Naive thymus-derived CD4-positive, alpha-beta T cell (primary cell): Measurements from ENCODE around the gene MYH11. TPM values are rescaled to one million over a fixed set of nuclear protein-coding genes. Genes with fewer than 3 reads are reported as not detected.
"Not testable (repeated sequence)": the region's sequence is repeated elsewhere in the genome, so short reads cannot be mapped to it uniquely, and the experiment has no call there.

ENCODE experiments used
- ATAC-seq: fragments of 150-1000 bp; cut with Tn5 transposase; 2 replicates; pipeline ENCODE4 v1.10.0; 2021; ENCODE audit warnings: mild to moderate bottlenecking, moderate library complexity
- CTCF ChIA-PET: fragments of 350-600 bp; sonication (Branson Sonifier 250); formaldehyde crosslinking; loops from one replicate; lab custom pipeline; 2021; ENCODE audit warnings: antibody characterized with exemption; lab: Charles Lee
- POLR2A ChIA-PET: fragments of 350-600 bp; sonication (Branson Sonifier 250); formaldehyde crosslinking; loops from one replicate; lab custom pipeline; 2021; ENCODE audit warnings: antibody characterized with exemption, inconsistent platforms; lab: Charles Lee
- DNase-seq, 9 donors: peaks; one replicate each; pipeline versions ENCODE4 v3.0.0 to v3.0.0-alpha.2; 2020 to 2022; ENCODE audit warnings: mixed read lengths in 1 of 9
- H3K27ac ChIP-seq: one replicate; pipeline ENCODE4 v1.7.0; 2013; ENCODE audit warnings: mild to moderate bottlenecking, low read depth, low read length, moderate library complexity
- H3K27me3 ChIP-seq, 2 donors: one replicate each; pipeline ENCODE4 v1.7.0; 2013; ENCODE audit warnings: low read length in 2 of 2, mild to moderate bottlenecking in 2 of 2, moderate library complexity in 2 of 2; ENCODE audit not compliant: control insufficient read depth in 2 of 2, insufficient read depth in 2 of 2
- H3K36me3 ChIP-seq, 3 experiments: 1 replicate in 2 of 3; 2 replicates in 1 of 3; pipeline ENCODE4 v1.7.0; 2013; ENCODE audit warnings: low read length in 3 of 3, mild to moderate bottlenecking in 3 of 3, moderate library complexity in 1 of 3; ENCODE audit not compliant: insufficient read depth in 3 of 3, control insufficient read depth in 2 of 3
- H3K4me1 ChIP-seq, 2 donors: one replicate each; pipeline ENCODE4 v1.7.0; 2013; ENCODE audit warnings: low read length in 2 of 2, mild to moderate bottlenecking in 2 of 2, moderate library complexity in 1 of 2; ENCODE audit not compliant: control insufficient read depth in 2 of 2, insufficient read depth in 2 of 2
- H3K4me3 ChIP-seq: 2 replicates; pipeline ENCODE4 v1.7.0; 2013; ENCODE audit warnings: mild to moderate bottlenecking, low read length
- H3K9me3 ChIP-seq, 3 experiments: 1 replicate in 2 of 3; 2 replicates in 1 of 3; pipeline ENCODE4 v1.7.0; 2013; ENCODE audit warnings: low read length in 3 of 3; ENCODE audit not compliant: control insufficient read depth in 2 of 3
- H3K27ac Mint-ChIP-seq, 9 donors: one replicate each; pipeline ENCODE4 v1.8.0; 2020 to 2022; ENCODE audit warnings: mixed read lengths in 9 of 9, mild to moderate bottlenecking in 8 of 9, moderate library complexity in 5 of 9, inconsistent platforms in 2 of 9
- H3K27me3 Mint-ChIP-seq, 5 donors: one replicate each; pipeline ENCODE4 v1.8.0; 2021 to 2022; ENCODE audit warnings: mixed read lengths in 5 of 5, mild to moderate bottlenecking in 1 of 5
- H3K36me3 Mint-ChIP-seq, 5 donors: one replicate each; pipeline ENCODE4 v1.8.0; 2020 to 2022; ENCODE audit warnings: mixed read lengths in 5 of 5, mild to moderate bottlenecking in 3 of 5, inconsistent platforms in 1 of 5
- H3K4me1 Mint-ChIP-seq, 7 donors: one replicate each; pipeline ENCODE4 v1.8.0; 2020 to 2022; ENCODE audit warnings: mixed read lengths in 7 of 7, mild to moderate bottlenecking in 3 of 7, inconsistent platforms in 1 of 7
- H3K4me3 Mint-ChIP-seq, 10 donors: one replicate each; pipeline ENCODE4 v1.8.0; 2020 to 2022; ENCODE audit warnings: mild to moderate bottlenecking in 10 of 10, mixed read lengths in 10 of 10, moderate library complexity in 6 of 10, inconsistent platforms in 2 of 10
- H3K9me3 Mint-ChIP-seq, 11 donors: one replicate each; pipeline ENCODE4 v1.8.0; 2020 to 2022; ENCODE audit warnings: mixed read lengths in 11 of 11, mild to moderate bottlenecking in 4 of 11, inconsistent platforms in 1 of 11, moderate library complexity in 1 of 11
- intact Hi-C, 2 donors: fragments of 100-400 bp; cut with micrococcal nuclease; formaldehyde crosslinking; loops; one replicate each; pipeline ENCODE4 v1.15.1; 2023
- polyA plus RNA-seq, 2 donors: library from polyadenylated mRNA; unstranded; fragments of 300-500 nt; fragmentation: Illumina TruSeq; gene quantifications; one replicate each; pipeline ENCODE4 v1.2.3, GENCODE V29; 2021
- total RNA-seq, 6 experiments: library from RNA in 5 of 6; stranded (reverse) in 5 of 6; gene quantifications; 1 replicate in 5 of 6; 2 replicates in 1 of 6; pipeline ENCODE4 v1.2.3 and lab custom pipeline; 2021 to 2026

The MYH11 gene
- total and polyA plus RNA-seq, 7 experiments from 2014 or later, result 0.05 to 2.2 (median 0.39) TPM; not detected in 4

DNA sequence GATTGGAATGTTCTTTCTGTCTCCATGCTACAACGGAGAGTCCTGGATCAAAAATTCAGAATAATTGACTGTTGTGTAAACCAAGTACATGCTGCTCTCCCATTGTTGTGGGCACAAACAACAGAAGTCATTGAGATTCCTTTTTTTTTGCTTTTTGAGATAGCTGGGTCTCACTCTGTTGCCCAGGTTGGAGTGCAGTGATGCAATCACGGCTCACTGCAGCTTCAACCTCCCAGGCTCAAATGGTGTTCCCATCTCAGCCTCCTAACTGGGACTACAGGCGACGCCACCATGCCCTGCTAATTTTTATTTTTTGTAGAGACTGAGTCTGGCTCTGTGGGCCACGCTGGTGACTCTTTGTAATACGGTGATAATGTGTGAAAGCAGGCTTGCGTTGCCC lies 182.3 kb downstream of the MYH11 start:
- peaks cover 0 to 47% (median 5%) of the 10 kb centered on the region in 3 experiments for H3K36me3 ChIP-seq

DNA sequence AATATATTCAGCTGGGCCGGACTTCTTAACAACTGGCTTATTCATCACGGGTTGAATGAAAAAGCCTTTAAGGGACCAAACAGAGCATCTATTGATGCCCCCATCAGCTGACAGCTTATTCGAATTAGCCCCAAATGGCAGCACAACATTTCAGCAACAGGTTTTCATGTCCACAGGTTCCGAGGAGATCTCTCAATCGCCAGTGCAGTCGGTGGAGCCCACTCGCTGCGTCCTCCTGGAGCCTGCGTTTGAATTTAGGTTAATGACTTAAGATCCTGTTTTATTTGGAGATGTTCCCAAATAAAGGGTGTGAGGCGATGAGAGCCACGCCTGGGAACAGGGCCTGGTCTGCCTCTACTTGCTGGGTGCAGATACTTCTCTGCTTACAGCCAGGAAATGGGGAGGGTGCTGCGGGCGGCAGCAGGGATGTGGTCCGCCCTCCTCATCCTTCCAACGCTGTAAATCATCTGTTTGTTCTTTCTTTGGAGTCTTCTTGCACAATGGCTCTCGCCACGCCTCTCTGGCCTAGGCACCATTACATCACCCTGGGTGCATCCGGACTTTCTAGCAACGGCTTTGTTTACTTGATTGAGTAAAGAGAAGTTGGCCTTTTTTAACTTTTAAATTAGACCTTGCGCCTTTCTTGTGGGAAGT lies 184.2 kb downstream of the MYH11 start:
- H3K36me3 Mint-ChIP-seq, result peaks cover 3 to 44% (median 15%) of the 10 kb centered on the region in 5 donors
- Histone ChIP-seq H3K27ac (peak overlapping the region; percentile 86), H3K4me3 (peak overlapping the region; percentile 32), H3K27me3 (no peaks in the 10 kb centered on the region), H3K4me1 (peaks cover 18 to 27% of the 10 kb centered on the region in 2 donors), H3K36me3 (peaks cover 3 to 42% (median 9%) of the 10 kb centered on the region in 3 experiments), H3K9me3 (no peaks in the 10 kb centered on the region)
- DNase-seq (peak; percentile 52 to 93 (median 89)), ATAC-seq (peak; percentile 96)
- no peaks in the 10 kb centered on the region for H3K27me3 Mint-ChIP-seq
- ChIA-PET POLR2A (interaction anchor here (0.6 to 6.5 kb wide), 8 partner anchors 11 to 1670 kb away, joined by 3 to 54 read pairs (median 6); partner anchors contain the start of genes MARF1 and NDE1), CTCF (interaction anchor here (0.6 to 1.7 kb wide), 5 partner anchors 11 to 30 kb away, joined by 3 to 7 read pairs (median 4); partner anchors contain the start of gene MARF1)
- H3K4me3 Mint-ChIP-seq, result peak overlapping the region; percentile 60 to 86 (median 75)
- H3K4me1 Mint-ChIP-seq, result peaks cover 32 to 57% (median 42%) of the 10 kb centered on the region in 7 donors
- no peaks in the 10 kb centered on the region for H3K9me3 Mint-ChIP-seq
- intact Hi-C loops, result loop anchor here (1.0 to 2.0 kb wide), 5 partner anchors 13 to 81 kb away; partner anchors contain the start of genes MARF1 (in 2 of the 2) and NDE1 (in 2 of the 2)
- H3K27ac Mint-ChIP-seq, result peak overlapping the region; percentile 94 to 97 (median 97)

More for the DNA sequence above, 182.3 kb downstream of the MYH11 start:
- Mint-ChIP-seq H3K27ac (peak overlapping the region; percentile 94 to 97 (median 97)), H3K4me3 (peak overlapping the region in 2 of 10 donors; percentile 17 to 75), H3K27me3 (no peaks in the 10 kb centered on the region), H3K36me3 (peaks cover 3 to 52% (median 26%) of the 10 kb centered on the region in 5 donors), H3K9me3 (no peaks in the 10 kb centered on the region), H3K4me1 (peaks cover 32 to 59% (median 45%) of the 10 kb centered on the region in 7 donors)
- Histone ChIP-seq H3K27me3 (no peaks in the 10 kb centered on the region), H3K27ac (peak overlapping the region; percentile 86), H3K4me3 (no peak overlapping the region), H3K9me3 (no peaks in the 10 kb centered on the region), H3K4me1 (peaks cover 18 to 27% of the 10 kb centered on the region in 2 donors)
- ATAC-seq (no peak), DNase-seq (no peak)
- intact Hi-C loops, result no loop called here
- ChIA-PET CTCF (no interaction called here), POLR2A (interaction anchor here (1.0 to 6.5 kb wide), 2 partner anchors 30 to 84 kb away, joined by 3 to 54 read pairs; partner anchors contain the start of gene MARF1)

- Mint-ChIP-seq H3K27ac (peak overlapping the region; percentile 94 to 97 (median 97)), H3K36me3 (peaks cover 4 to 45% (median 17%) of the 10 kb centered on the region in 5 donors), H3K4me1 (peaks cover 32 to 57% (median 42%) of the 10 kb centered on the region in 7 donors), H3K4me3 (peak overlapping the region; percentile 60 to 86 (median 75))
- not testable (repeated sequence) for H3K9me3 ChIP-seq, H3K27me3 ChIP-seq, H3K9me3 Mint-ChIP-seq, DNase-seq, H3K27me3 Mint-ChIP-seq, H3K4me3 ChIP-seq
- intact Hi-C loops, result loop anchor here in 1 of 2 donors (1.0 to 2.0 kb wide), 3 partner anchors 22 to 33 kb away; partner anchors contain the start of genes MARF1 and NDE1
- Histone ChIP-seq H3K27ac (peak overlapping the region; percentile 86), H3K36me3 (peaks cover 3 to 44% (median 6%) of the 10 kb centered on the region in 3 experiments), H3K4me1 (peaks cover 18 to 27% of the 10 kb centered on the region in 2 donors)
- ChIA-PET CTCF (interaction anchor here (0.6 to 1.7 kb wide), 3 partner anchors 10 to 30 kb away, joined by 4 to 7 read pairs (median 5); partner anchors contain the start of gene MARF1), POLR2A (interaction anchor here (0.6 to 6.5 kb wide), 7 partner anchors 12 to 1671 kb away, joined by 3 to 54 read pairs (median 7); partner anchors contain the start of genes MARF1 and NDE1)
- ATAC-seq, result peak; percentile 3
Observed at GRCh38 chr16:15672127-15672513, 184.7 kb downstream of the MYH11 start.

DNA sequence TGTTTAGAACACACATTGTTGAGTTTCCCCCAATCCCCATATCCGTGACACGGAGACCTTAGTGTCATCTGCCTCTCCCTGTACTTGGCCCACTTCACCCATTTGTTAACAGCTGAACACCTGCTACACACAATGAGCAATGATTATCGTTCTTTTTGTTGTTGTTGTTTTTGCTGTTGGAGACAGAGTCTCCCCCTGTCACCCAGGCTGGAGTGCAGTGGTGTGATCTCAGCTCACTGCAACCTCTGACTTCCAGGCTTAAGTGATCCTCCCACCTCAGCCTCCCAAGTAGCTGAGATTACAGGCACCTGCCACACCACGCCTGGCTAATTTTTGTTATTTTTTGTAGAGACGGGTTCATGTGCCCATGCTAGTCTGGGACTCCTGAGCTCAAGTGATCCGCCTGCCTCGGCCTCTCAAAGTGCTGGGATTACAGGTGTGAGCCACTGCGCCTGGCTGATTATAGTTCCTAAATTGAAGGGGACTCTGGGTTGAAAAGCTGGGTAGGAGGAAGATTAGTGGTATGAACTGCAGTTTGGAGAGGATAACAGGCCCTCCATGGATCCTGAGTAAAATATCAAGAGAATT lies 185.2 kb downstream of the MYH11 start:
- Mint-ChIP-seq H3K27me3 (no peaks in the 10 kb centered on the region), H3K4me1 (peaks cover 32 to 54% (median 42%) of the 10 kb centered on the region in 7 donors), H3K36me3 (peaks cover 4 to 45% (median 18%) of the 10 kb centered on the region in 5 donors), H3K27ac (peak overlapping the region; percentile 94 to 97 (median 97)), H3K9me3 (no peaks in the 10 kb centered on the region), H3K4me3 (peak overlapping the region in 6 of 10 donors; percentile 65 to 81 (median 72))
- H3K4me3 ChIP-seq, result no peak overlapping the region
- intact Hi-C loops, result loop anchor here in 1 of 2 donors (1.0 to 2.0 kb wide), 3 partner anchors 21 to 33 kb away; partner anchors contain the start of genes MARF1 and NDE1
- ATAC-seq (no peak), DNase-seq (no peak)
- peak overlapping the region; percentile 86 for H3K27ac ChIP-seq
- ChIA-PET POLR2A (interaction anchor here (0.8 to 6.5 kb wide), 8 partner anchors 10 to 36 kb away, joined by 3 to 54 read pairs (median 7); partner anchors contain the start of genes MARF1 and NDE1), CTCF (interaction anchor here (0.6 to 1.7 kb wide), 3 partner anchors 10 to 29 kb away, joined by 4 to 7 read pairs (median 5); partner anchors contain the start of gene MARF1)
- H3K4me1 ChIP-seq, result peaks cover 18 to 27% of the 10 kb centered on the region in 2 donors
- peaks cover 6 to 49% (median 7%) of the 10 kb centered on the region in 3 experiments for H3K36me3 ChIP-seq
- H3K27me3 ChIP-seq, result no peaks in the 10 kb centered on the region
- H3K9me3 ChIP-seq, result no peaks in the 10 kb centered on the region

- ChIA-PET CTCF (no interaction called here), POLR2A (interaction anchor here (0.6 to 2.3 kb wide), 6 partner anchors 9 to 80 kb away, joined by 3 to 10 read pairs (median 3); partner anchors contain the start of gene MARF1)
- no peaks in the 10 kb centered on the region for H3K9me3 ChIP-seq
- no peaks in the 10 kb centered on the region for H3K9me3 Mint-ChIP-seq
- H3K4me3 ChIP-seq, result no peak overlapping the region
- peaks cover 4 to 40% (median 19%) of the 10 kb centered on the region in 5 donors for H3K36me3 Mint-ChIP-seq
- DNase-seq (no peak), ATAC-seq (no peak)
- H3K27me3 ChIP-seq, result no peaks in the 10 kb centered on the region
- H3K27me3 Mint-ChIP-seq, result no peaks in the 10 kb centered on the region
- H3K27ac Mint-ChIP-seq, result peak overlapping the region in 3 of 9 donors; percentile 9 to 54 (median 53)
- peaks cover 6 to 72% (median 11%) of the 10 kb centered on the region in 3 experiments for H3K36me3 ChIP-seq
- H3K27ac ChIP-seq, result no peak overlapping the region
- peaks cover 3 to 8% of the 10 kb centered on the region in 2 donors for H3K4me1 ChIP-seq
- H3K4me3 Mint-ChIP-seq, result no peak overlapping the region
- intact Hi-C loops, result no loop called here
- H3K4me1 Mint-ChIP-seq, result peaks cover 15 to 28% (median 25%) of the 10 kb centered on the region in 7 donors
Observed at GRCh38 chr16:15667091-15667742, 189.6 kb downstream of the MYH11 start.
